HG03196 (cell line): ENCODE results near the gene LINC01488.

ENCODE experiments used
- ATAC-seq: cut with Tn5 transposase; IDR thresholded peaks from one replicate; pipeline ENCODE4 v1.9.1; 2021; ENCODE audit not compliant: unreplicated experiment

The LINC01488 gene

GRCh38 chr11:69481393-69481844 is at the start of gene LINC01488:
Gene LINC01488, plus strand, starts transcription at chr11:69481663.
- ATAC-seq = no peak

GRCh38 chr11:69431893-69432738 is 49.3 kb upstream of the LINC01488 start:
- ATAC-seq = no peak

DNA sequence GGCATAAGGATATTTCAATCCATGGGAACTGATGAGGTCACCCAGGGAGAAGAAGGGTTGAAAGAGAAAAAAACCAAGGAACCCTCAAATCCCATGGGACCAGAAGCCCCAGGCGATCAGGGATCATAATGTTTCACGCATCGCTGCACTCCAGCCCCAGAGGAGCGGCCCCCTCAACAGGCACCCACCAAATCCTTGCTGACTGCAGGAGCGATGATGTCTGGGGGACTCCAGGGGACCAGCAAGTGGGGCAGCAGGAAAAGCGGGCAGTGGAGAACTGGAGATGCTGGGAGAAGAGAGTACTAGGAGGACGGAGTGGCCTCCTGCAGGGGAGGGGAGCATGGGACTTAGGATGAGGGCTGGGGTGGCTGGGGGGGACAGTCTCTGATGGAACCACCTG is 47.7 kb upstream of the LINC01488 start:
- ATAC-seq = no peak

- ATAC-seq = no peak
Measured at GRCh38 chr11:69434471-69434931, 47.0 kb upstream of the LINC01488 start.

DNA sequence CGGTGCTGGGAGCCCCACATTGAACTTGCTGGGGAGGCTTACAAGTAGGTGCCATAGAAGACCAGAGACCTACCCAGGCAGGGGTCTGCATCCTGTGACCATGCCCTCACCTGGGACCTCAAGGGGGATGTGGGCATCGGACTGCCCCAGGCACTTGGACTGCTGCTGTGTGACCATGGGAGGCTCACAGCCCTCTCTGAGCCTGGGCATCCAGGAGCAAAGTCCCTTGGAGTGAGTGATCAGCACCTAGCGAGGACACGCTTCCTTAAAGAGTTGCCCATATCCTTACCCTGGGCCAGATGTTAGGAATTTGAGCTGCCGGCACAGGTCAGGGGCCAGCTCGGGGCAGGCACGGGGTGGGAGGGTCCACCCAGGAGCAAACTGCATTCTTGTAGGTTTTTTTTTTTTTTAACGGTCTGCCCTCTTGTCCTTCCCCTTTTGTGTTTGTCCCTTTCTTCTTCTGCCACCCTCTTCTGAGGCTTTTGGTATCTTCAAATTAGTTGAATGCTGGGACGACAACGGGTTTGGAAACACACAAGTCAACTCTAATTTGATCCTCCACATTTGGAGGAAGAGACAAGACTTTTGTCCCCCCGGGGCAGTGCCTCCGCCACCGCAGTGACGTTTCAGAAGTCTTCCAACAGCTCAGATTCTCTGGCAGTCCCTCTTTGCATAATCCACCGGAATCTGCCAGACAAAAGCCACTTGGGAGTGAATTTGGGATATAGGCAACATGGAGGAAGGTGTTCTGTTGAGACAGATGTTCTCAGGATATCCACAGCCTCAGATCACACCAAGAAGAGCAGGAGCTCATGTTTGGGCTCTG is 46.1 kb upstream of the LINC01488 start:
- ATAC-seq = no peak

DNA sequence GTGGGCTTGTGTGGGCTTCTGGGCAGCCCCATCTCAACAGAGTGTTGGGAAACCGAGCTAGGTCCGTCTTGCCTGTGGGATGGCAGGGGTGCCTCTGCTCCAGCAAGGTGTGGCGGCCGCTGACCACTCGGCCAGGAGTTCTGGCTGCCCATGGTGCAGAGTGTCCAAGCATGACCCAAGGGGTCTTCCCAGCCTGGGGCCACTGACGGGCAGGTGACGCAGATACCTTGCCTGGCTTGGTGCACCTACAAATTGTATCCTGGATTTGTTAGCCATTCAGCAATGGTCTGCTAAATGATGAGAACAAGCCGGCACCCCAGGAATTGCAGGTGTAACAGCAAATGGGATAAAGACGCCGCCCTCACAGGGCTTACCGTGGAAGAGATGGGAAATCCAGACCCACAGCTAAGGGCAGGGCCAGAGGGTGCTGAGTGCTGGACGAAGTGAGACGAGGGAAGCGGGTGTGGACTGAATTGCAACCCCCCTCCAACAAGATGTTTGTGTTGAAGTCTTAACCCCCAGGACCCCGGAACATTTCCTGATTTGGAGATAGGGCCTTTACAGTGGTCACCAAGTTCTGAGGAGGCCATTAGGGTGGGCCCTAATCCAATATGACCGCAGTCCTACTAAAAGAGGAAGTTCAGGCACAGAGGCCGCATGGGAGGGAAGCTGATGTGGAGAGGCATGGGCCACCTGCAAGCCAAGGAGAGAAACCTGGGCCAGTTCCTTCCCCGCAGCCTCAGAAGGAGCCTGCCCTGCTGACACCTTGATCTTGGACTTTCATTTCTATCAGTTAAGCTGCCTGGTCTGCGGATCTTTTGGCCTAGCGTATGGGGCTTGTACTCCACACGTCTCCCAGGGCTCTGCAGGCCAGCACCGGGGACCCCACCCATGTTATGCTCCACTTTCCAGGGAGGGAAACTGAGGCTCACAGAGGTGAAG is 45.2 kb upstream of the LINC01488 start:
- no peak for ATAC-seq

GRCh38 chr11:69437001-69437875 is 44.2 kb upstream of the LINC01488 start:
- ATAC-seq = no peak

DNA sequence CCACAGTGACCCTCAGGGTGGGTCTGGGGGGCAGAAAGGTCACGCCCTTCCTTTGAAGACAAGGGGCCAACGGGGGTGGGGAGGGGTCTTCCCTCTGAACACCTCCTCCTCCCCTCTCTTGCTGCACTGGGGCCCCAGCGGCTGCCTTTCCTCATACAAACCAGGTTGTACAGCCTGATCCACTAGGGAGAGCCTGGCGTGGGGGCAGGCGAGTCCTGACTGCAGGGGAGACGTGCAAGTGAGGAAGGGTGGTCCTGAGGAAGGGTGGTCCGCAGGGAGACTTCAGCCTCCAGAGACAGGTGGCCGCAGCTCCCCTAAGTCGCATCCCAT is 43.6 kb upstream of the LINC01488 start:
- ATAC-seq = no peak

DNA sequence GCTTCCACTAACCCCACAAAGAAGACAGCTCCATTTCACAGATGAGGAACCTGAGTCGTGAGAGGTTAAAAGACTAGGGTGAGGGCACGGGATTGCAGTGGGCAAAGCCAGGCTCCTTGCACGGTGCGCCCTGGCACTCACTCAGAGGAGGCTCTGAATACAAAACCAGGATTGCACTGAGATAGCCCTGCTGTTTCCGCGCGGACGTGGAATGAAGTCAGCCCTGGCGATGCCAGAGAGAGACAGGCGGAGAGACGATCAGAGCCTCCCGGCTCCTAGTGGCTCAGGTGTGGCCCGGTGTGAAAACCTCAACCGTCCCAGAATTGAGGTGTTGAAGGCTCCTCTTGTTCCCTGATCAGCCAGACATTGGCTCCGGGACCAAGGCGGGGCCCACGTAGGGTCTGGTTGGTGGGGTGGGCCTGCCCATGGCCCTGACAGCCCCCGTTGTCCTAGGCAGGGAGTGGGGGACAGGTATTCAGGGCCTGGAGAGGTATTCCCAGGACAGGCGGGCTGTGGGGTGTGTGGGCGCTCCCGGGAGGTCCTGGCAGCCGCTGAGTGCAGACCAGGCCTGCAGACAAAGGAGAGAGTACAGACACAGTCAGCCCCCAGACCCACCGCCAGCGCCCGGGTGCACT is 43.1 kb upstream of the LINC01488 start:
- no peak for ATAC-seq

- ATAC-seq = no peak
Measured at GRCh38 chr11:69439127-69439526, 42.3 kb upstream of the LINC01488 start.

- no peak for ATAC-seq
Measured at GRCh38 chr11:69439651-69440464, 41.6 kb upstream of the LINC01488 start.

DNA sequence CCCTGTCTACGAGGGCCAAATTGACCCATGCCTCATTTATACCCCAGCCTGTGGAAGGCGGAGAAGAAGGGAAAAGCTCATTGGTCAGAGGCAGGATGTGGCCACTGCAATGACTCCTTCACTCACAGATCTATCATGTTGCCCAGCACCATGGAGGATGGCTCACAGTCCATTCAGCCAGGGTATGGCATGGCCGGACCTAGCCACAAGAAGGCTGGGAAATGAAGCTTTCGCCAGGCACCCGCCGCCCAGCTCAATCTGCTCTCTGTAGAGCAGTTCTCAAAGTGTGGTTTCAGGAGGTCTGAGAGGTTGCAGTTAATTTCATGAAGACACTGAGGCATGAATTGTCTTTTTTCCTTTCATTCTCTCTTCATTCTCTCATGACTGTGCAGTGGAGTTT is 40.6 kb upstream of the LINC01488 start:
- no peak for ATAC-seq

GRCh38 chr11:69442012-69442806 is 39.3 kb upstream of the LINC01488 start:
- ATAC-seq = no peak

DNA sequence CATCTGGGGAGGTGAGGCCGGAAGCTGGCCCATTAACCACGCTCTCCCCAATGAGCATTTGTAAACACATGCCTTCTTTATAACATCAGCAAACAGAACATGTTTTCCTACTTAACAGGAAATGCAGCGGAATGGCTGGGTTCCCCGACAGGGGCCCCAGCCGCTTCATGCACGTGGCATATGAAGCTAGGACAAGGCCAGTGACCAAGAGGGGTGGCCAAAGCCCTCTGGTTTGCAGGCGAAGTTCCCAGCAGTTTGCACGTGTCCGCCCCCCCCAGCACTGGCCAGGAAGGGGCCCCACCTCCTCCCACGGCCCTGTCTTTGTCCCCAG is 38.7 kb upstream of the LINC01488 start:
- ATAC-seq = no peak

DNA sequence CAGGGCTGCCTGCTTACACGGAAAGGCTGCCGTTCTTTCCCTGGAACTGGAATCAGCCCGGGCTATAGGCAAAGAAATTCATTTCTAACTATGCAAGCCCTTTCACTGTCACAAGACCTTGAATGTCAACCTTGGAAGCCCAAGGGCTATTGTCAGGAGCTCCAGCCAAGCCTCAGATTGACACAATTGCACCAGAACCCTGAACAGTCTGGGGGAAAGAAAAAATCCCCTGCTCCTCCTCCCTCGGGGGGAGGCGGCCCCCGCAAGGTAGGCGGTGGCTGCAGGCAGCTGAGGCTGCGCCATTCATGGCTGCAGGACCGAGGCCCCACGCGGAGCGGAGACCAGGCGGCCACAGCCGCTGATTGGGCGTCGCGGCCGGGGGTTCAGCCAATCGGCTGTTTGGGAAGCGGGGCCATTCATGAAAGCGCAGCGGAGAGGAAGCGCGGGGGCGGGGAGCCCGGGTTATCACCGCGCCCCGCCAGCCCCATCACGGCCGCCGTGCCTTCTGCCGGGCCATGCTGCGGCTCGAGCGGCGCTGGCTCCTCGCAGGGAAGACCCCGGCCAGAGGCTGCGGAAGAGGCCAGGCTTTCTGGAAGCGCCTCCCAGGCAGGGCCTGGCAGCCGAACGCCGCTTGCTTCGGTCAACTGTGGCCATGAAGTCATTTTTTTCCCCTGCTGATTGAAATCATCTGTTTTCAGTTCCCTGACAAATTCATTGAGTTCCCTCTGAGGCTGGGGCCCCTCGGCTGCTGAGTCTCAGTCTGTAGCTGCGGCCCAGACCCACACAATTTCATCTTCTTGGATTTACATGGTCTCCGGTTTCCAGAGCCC is 38.1 kb upstream of the LINC01488 start:
- ATAC-seq = peak; percentile 75

GRCh38 chr11:69443968-69444364 is 37.5 kb upstream of the LINC01488 start:
- no peak for ATAC-seq
